Mucosa of descending colon (tissue), 3 donors: ENCODE measurements around the gene ANKRD33. TPM values are rescaled to one million over a fixed set of nuclear protein-coding genes. Genes with fewer than 3 reads are reported as not detected.
"Not testable (repeated sequence)": the region's sequence is repeated elsewhere in the genome, so short reads cannot be mapped to it uniquely, and the experiment has no call there.

Experiments used
- ATAC-seq: fragments of 200-7000 bp; cut with Tn5 transposase; one replicate; pipeline ENCODE4 v1.9.1; 2020; ENCODE audit warnings: mild to moderate bottlenecking, moderate library complexity
- DNase-seq, 3 donors: peaks; one replicate each; pipeline ENCODE4 v3.0.0-alpha.2; 2020
- H3K36me3 ChIP-seq: fragments of 200-600 bp; one replicate; pipeline ENCODE4 v1.8.0; 2021; ENCODE audit warnings: low read depth, mild to moderate bottlenecking
- H3K4me1 ChIP-seq: fragments of 200-600 bp; one replicate; pipeline ENCODE4 v1.8.0; 2021; ENCODE audit warnings: low read depth, mild to moderate bottlenecking
- H3K4me3 ChIP-seq: fragments of 200-600 bp; one replicate; pipeline ENCODE4 v1.8.0; 2021; ENCODE audit warnings: mild to moderate bottlenecking
- H3K9me3 ChIP-seq: fragments of 200-600 bp; one replicate; pipeline ENCODE4 v1.8.0; 2021; ENCODE audit warnings: mild to moderate bottlenecking
- intact Hi-C, 2 donors: fragments of 100-400 bp; cut with DNase I in 1 of 2; cut with micrococcal nuclease in 1 of 2; formaldehyde crosslinking; loops; one replicate each; pipeline versions ENCODE4 v1.11.0 to v1.11.1; 2022; cut with DNase I, micrococcal nuclease
- total RNA-seq, 3 donors: library from RNA; stranded (reverse); fragmentation: NEBNext Ultra II Directional in 2 of 3; extraction: Animal tissue kit (Norgen Biotek cat#: 25700) in 2 of 3; gene quantifications; one replicate each; pipeline versions ENCODE4 v1.2.1 to v1.2.4, GENCODE V29; 2021 to 2023
- TF ChIP-seq, protein P1 (sequence below): fragments of 200-600 bp; IDR thresholded peaks from one replicate; pipeline ENCODE4 v1.8.0; 2022; ENCODE audit warnings: antibody characterized with exemption, mild to moderate bottlenecking
- donor health status: DM: no; HTN: no; CAD: no; lungs with moderate emphysema.
- donor health status: DM: no; HTN: no; CAD: no.
- donor health status: DM: no; HTN: yes; CAD: no.

Gene ANKRD33
- total RNA-seq, 3 donors from 2014 or later = 0.46 TPM; not detected in 2

DNA sequence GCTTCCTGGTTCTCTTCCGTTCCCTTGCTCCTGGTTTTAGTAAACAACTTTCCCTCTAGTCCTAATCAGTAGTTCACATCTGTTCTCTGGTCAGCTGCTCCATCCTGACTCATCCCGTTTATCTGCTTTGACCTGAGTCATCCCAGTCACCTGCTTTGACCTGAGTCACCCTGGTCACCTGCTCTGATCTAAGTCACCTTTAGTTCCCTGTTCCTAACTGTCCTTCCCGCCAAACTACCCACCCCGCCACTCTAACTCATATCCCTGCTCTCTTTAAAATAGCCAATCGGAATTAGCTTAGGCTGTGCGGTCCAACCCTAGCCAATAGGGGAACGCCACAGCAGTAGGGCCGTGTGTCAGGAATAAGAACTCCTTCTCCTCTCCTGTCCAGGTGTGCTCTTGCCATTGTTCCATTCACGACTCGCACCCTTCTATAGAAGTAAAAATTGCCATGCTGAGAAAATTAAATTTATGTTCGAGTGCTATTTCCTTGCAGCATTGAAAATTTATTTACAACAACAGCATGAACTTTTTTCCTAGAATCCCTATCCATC is 3.1 kb upstream of the ANKRD33 start:
- ATAC-seq (peak; percentile 74), DNase-seq (peak in 1 of 3 donors; percentile 33)
- TF ChIP-seq, protein P1, sequence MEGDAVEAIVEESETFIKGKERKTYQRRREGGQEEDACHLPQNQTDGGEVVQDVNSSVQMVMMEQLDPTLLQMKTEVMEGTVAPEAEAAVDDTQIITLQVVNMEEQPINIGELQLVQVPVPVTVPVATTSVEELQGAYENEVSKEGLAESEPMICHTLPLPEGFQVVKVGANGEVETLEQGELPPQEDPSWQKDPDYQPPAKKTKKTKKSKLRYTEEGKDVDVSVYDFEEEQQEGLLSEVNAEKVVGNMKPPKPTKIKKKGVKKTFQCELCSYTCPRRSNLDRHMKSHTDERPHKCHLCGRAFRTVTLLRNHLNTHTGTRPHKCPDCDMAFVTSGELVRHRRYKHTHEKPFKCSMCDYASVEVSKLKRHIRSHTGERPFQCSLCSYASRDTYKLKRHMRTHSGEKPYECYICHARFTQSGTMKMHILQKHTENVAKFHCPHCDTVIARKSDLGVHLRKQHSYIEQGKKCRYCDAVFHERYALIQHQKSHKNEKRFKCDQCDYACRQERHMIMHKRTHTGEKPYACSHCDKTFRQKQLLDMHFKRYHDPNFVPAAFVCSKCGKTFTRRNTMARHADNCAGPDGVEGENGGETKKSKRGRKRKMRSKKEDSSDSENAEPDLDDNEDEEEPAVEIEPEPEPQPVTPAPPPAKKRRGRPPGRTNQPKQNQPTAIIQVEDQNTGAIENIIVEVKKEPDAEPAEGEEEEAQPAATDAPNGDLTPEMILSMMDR = no peak
- Histone ChIP-seq H3K4me1 (peaks cover 3% of the 10 kb centered on the region), H3K4me3 (no peak overlapping the region), H3K9me3 (no peaks in the 10 kb centered on the region), H3K36me3 (no peaks in the 10 kb centered on the region)
- intact Hi-C loops = no loop called here

DNA sequence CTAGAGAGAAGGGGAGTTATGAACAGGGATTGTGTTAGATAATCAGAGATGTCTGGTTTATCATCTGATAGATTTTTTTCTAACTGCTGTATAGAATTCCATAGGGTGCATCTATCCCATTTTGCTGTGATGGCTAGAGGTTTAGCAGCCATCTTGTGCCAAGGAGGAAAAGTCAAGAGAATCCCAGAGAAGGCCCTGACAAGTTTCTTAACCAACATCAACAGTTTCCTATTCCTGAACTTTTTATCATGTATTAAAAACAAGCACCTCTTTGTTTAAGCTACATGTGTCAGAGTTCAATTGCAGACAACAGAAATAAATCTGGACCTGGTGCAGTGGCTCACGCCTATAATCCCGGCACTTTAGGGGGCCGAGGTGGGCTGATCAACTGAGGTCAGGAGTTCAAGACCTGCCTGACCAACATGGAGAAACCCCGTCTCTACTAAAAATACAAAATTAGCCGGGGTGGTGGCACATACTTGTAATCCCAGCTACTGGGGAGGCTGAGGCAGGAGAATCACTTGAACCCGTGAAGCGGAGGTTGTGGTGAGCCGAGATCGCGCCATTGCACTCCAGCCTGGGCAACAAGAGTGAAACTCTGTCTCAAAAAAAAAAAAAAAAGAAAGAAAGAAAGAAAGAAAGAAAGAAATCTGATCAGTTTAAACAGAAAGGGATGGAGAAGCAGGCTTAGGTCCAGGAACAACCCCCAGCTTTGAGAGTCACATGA is 2.4 kb upstream of the ANKRD33 start:
- intact Hi-C loops, H3K36me3 ChIP-seq, ATAC-seq, DNase-seq, H3K4me1 ChIP-seq, H3K9me3 ChIP-seq, H3K4me3 ChIP-seq: not testable (repeated sequence)

DNA sequence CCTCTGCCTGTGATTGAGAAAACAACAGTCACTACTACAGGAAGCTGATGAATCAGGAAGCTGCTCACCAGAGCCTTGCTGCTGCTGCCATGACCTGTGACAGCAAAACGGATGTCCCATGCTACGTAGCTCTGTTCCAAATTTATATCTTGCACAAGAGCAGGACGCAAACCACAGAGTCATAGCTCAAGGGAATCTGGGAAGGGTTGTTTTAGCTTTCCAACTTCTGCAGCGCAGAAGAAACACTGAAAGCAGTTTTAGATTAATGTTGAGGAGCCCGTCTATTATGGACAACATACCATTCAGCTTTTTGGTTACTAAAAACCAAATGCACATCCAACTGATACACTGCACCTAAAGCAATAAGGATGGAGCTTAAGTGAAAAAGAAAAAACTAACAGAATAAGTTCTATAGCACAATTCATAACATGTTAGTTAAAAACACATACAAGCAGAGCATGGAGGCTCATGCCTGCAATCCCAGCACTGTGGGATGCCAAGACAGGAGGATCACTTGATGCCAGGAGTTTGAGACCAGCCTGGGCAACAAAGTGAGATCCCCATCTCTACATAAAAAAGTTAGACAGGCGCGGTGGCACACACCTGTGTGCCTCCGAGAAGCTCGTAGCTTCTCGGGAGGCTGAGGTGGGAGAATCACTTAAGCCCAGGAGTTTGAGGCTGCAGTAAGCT is 1.7 kb upstream of the ANKRD33 start:
- intact Hi-C loops = no loop called here
- peak in 1 of 3 donors; percentile 59 for DNase-seq

DNA sequence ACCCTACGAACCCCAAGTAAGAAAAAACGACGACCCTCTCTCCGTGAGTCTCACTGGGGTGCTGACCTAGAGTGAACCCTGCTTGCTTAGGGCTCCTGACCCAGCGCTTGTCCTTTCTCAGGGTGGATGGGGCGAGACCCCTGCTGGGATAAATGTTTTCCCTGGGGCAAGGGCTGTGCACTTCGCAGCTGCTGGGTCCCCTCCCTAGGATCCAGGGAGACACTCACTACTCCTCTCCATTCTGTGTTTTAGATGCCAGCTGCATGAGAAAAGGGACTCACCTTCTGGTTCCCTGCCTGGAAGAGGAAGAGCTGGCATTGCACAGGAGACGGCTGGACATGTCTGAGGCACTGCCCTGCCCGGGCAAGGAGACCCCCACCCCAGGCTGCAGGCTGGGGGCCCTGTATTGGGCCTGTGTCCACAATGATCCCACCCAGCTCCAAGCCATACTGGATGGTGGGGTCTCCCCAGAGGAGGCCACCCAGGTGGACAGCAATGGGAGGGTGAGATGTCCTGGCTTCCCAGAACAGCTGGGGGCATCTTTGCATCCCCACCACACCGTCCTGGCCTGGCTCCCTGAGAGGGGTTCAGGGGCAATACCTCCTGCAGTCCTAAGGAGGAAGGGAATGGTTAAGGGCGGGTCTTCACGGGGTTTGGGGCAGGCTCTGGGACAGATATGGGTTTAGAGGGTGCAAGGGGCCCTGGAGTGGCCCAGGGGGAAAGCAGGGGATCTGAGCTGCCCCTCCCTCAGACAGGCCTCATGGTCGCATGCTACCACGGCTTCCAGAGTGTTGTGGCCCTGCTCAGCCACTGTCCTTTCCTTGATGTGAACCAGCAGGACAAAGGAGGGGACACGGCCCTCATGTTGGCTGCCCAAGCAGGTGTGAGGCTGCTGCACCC is 663 bp downstream of the ANKRD33 start:
- ATAC-seq = no peak
- Histone ChIP-seq H3K9me3 (no peaks in the 10 kb centered on the region), H3K4me1 (peaks cover 3% of the 10 kb centered on the region), H3K36me3 (no peaks in the 10 kb centered on the region), H3K4me3 (no peak overlapping the region)
- intact Hi-C loops = no loop called here
- peak in 1 of 3 donors; percentile 23 for DNase-seq
- TF ChIP-seq, protein P1 = no peak

More for the DNA sequence above, 1.7 kb upstream of the ANKRD33 start:
- TF ChIP-seq, protein P1 = no peak
- Histone ChIP-seq H3K9me3 (no peaks in the 10 kb centered on the region), H3K4me1 (peaks cover 3% of the 10 kb centered on the region), H3K36me3 (no peaks in the 10 kb centered on the region), H3K4me3 (no peak overlapping the region)
- peak; percentile 78 for ATAC-seq

DNA sequence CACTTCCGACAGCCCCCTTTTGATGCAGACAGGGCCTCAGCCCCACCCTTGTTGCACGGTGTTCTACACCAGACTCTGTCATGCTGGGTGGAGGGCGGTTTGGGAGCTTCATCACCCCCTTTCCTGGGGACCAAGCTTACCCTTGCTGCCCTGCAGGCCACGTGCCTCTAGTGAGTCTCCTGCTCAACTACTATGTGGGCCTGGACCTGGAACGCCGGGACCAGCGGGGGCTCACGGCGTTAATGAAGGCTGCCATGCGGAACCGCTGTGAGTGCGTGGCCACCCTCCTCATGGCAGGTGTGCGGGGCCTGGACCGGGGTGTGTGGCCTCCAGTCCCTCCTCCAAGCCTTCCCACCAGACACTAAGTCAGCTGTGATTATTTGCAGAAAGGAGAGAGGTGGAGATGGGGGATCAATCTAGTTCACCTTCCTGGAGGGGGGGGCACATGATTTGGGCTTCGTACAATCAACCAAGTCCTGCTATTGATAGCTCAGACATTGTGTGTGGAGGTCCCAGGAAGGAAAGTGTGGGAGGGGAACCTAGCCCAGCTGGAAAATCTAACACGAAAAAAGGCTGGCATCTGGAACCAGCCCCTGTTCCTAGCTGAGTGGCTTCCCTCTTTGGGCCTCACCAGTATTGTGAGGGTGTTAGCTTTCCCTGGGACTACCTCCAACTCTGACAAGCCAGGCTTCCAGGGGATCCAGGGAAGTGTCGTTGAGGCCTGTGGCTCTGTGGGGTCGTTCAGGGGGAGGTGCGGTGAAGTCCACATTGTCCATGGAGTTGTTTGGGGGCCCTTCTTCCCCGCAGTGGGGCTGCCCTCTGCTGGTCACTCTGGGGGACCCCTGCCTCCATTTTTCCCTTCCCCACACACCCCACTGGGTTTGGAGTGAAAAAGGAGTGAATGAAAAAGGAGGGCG is 1.6 kb downstream of the ANKRD33 start:
- TF ChIP-seq, protein P1 = no peak
- DNase-seq (peak in 1 of 3 donors; percentile 21), ATAC-seq (no peak)
- H3K4me1 ChIP-seq = peaks cover 6% of the 10 kb centered on the region
- intact Hi-C loops = loop anchor here in 1 of 2 donors (10.0 kb wide), 1 partner anchor 85 kb away; no protein-coding TSS in a partner anchor
- H3K4me3 ChIP-seq = no peak overlapping the region
- no peaks in the 10 kb centered on the region for H3K36me3 ChIP-seq
- H3K9me3 ChIP-seq = no peaks in the 10 kb centered on the region
